Activated CD8-positive, alpha-beta memory T cell treated with anti-CD3 and anti-CD28 coated beads for 24 hours (primary cell): Measurements from ENCODE around the gene PISD.

Experiments
- DNase-seq: peaks from one replicate; pipeline ENCODE4 v3.0.0-alpha.2; 2020

The PISD gene

DNA sequence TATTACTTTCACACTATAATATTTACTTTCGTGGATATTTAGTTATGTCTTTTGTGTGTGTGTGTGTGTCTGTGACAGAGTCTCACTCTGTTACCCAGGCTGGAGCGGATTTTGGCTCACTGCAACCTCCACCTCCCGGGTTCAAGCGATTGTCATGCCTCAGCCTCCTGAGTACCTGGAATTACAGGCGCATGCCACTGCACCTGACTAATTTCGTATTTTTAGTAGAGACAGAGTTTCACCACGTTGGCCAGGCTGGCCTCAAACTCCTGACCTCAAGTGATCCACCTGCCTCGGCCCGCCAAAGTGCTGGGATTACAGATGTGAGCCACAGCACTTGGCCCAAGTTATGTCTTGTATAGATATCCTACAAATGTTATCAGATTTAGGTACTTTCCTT, 9.9 kb downstream of the PISD start:
- DNase-seq = no peak

DNA sequence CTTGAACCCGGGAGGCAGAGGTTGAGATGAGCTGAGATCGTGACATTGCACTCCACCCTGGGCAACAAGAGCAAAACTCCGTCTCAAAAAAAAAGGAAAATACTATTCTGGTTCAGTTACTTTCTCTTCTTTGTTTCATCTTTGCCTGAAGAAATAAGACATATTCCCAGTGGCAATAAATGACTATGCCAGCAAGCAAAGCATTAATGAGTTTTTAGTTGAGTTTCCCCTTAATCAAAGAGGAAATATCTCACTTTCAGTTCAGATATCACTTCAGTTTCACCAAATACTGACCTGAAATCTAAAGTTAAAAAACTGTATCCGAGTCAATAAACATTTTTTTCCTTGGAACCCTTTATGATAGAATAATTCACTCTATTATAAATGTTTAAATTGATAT, 10.4 kb downstream of the PISD start:
- no peak for DNase-seq

DNA sequence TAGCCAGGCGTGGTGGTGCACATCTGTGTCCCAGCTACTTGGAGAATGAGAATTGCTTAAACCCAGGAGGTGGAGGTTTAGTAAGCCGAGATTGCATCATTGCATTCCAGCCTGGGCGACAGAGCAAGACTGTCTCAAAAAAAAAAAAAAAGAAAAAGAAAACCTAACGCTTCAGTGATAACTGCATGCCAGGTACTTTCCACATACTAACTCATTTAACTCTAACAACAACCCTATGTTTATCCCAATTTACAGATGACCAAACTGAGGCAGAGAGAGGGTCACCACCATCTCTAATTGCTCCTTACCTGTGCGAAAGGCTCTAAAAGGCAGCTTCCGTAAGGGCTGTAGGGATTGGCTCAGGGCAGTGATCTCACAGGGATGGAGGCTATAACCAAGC, 11.6 kb downstream of the PISD start:
- DNase-seq = no peak

DNA sequence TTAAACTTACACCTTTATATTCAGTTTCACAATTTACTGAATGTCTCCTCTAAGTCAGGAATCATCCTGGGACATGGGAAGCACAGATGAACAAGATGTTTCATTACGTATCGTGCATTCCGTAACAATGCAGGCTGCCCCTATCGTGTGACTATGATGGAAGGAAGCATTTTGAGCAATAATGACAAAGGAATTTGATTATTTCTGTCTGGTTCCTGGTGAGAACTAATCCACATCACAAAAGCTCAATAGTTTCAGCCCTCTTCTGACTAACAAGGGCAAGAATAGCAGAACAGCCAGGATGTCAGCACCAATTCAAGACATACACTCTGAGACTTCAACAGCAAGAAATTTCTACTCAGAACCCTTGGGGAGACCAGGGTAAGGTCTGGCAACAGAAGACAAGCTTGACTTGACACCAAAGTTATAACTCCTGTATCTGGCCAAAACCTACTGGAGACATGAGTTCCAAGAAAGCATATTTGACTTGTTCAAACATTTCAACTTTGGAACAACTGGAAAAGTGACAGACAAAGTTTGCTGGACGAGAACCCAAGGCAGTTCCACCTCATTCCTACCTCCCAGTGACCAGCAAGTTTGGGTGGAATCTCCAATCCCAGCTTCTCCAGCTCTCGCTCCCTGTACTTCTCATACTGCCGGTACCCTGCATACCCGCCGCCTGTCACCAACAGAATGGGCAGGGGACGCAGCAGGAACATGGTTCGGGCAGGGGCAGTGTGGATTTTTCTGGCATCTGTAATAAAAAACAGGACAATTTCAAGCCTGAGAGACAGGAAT, 14.3 kb downstream of the PISD start:
- DNase-seq = no peak

DNA sequence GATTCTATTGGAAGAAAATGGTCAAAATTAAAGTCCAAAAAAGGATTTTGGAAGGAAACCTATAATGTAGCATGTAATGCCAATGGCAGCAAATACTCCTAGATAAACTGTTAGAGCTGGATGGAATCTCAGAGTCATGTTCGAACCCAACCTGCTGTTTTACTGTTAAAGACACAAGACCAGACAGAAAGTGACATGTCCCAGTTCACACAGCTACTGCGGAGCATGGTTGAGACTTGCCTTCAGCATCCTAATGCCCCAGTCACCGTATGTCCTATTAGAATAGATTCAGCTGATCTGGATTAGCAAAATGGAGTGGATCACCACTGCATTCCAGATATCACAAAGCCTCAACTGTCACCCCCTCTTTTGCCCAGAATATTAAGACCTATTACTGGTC, 14.9 kb downstream of the PISD start:
- DNase-seq = no peak

DNA sequence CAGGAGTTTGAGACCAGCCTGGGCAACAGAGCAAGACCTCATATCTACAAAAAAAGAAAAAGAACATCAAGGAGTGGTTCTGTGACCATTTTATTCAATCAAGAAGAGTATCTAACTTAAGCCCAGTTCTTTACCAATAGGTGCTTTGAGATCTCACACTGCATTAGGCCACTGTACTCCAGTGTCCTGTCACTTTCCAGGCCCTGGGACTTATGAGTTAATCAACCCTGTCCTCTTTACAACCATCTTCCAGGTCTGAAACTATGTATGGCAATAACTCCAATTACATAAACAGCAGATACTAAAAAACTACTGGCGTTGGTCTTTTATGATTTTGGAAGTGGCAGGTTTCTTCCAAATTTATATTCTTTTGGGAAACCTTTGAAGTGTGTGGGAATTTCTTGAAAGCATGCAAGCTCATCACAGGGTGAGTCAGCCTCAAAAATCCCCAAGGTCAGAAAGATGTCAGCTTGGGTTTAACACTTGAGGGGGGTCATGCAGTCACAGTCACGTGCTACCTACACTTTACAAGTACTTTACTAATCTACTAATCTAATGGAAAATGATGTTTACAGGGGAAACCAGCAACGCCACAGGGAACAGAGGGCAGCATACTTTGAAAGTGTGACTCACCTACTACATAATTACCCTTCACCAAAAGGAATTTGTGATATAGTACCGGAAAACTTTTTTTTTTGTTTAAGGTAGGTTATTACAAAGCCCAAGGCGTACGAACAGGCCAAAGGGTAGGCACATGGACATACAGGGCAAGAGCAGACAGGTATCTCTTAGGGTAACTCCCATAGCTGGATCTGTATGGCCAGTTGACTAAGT, 15.6 kb downstream of the PISD start:
- peak; percentile 62 for DNase-seq

DNA sequence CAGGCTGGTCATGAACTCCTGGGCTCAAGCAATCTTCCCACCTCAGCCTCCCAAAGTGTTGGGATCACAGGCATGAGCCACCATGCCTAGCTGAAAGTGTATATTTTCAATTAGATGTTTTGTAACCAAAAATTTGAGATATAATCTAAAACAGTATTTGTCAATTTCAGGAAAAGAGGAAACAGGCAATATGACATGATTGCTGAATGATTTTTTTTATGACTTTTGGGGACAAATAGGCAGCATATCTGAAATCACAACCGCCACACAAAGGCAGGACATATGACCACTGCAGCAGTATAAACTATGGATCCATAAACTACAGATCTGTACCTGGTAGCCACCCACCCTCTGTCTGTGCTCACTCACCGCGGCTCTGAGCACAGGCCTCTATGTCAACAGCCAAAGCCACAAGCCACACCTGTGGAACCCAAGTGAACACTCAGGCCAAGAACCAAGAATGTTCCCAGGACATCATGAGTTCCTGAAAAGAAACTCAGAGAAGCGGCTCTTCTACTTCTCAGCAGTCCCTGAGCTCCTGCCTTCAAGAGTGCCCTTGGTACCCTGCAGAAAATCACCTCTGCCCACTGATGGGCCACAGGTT, 22.5 kb downstream of the PISD start:
- no peak for DNase-seq

DNA sequence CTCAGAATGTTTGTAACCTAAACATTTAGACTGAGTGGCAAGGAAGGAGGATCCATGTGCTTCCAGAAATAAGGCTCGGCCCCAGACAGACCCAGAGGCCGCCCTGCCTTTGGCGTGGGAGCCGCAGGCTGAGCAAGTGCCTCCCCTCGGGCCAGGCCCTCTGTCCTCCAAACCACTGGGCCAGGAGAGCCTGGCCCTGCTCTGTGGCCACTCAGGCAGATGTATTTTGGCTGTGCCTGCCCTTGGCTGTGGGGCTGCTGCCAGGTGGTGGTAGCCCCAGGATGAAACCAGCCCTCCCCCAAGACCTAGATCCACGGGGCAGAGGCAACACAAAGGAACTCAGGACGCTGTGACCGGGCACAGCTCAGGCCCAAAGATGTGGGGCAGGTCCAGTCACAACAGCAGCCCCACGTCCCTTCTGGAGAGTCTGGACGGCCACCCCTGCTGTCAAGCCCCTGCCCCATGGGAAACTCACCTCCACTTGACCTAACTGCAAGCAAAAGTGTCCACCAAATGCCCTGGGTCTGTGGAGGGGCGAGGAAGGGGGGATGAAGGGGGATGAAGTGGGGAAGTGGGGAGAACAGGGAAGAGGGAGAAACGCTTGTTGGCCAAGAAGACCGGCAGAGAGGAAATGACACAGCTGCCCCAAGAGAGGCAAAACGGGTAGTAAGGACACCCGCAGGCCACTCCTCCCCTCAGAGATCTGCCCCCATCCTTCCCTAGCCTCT, 24.0 kb downstream of the PISD start:
- peak; percentile 60 for DNase-seq

DNA sequence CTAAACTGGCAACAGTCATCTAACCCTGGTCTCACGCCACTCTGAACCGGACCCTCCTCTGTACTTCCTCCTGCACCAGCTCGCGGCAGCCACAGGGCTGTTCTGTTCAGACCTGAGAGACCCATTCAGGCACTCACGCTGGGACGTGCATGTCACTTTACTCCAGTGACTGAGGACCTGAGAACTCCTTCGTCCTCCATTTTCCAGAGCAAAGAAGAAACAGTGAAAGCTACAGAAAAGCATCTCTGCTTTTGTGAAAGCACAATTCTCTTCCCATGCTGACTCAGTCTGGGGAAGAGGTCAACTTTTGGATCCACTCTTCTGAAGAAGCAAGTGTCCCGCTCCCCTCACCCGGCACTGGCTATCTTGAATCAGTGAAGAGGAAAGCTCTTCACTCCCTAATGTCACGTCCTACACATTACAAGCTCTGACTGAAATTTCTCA, 24.5 kb downstream of the PISD start:
- DNase-seq = no peak

DNA sequence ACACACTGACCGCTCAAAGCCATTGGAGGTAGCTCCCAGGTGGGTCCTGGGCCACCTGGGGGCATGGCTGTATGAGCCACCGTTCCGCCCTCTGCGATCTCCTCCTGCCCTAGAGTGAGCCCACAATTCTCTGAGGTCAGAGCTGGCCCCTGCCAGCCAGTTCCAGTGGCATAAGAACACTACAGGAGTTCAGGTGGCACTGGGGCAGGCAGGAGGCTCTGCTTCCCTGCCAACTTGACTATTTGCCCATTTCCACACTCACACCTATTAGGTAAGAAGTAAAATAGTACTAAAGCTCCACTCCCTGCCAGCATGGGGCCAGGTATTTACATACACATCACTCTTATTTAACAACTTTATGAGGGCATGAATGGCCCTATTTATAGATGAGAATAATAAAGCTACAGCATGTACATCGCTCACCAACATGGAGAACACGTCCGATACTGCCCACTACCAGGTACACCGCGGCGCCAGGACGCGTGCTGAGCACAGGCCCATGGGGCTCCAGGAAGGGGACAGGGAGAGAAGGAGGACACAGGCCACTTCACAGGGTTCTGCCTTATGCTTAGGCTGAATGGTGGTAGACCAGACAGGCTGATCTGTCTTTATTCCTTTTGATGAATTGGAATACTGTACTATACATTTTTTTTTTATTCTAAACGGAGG, 26.2 kb downstream of the PISD start:
- no peak for DNase-seq

DNA sequence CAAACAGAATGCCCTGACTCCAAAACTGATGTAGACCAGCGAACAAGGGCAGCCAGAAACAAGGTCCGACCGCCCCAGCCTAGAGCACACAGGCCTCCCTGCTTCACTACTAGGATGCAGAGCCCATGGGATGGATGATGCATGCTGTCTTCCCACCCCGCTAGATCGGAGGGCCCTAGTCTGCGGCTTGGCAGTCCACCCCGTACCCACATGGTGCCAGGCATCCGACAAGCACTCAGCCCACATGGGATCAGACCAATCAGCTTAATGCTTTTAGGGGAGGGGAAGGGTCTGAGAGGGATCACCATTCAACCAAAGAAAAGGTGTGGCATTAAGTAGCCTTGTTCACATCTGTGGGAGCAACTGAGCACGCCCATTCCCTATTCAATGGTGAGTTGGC, 30.6 kb downstream of the PISD start:
- peak; percentile 59 for DNase-seq

DNA sequence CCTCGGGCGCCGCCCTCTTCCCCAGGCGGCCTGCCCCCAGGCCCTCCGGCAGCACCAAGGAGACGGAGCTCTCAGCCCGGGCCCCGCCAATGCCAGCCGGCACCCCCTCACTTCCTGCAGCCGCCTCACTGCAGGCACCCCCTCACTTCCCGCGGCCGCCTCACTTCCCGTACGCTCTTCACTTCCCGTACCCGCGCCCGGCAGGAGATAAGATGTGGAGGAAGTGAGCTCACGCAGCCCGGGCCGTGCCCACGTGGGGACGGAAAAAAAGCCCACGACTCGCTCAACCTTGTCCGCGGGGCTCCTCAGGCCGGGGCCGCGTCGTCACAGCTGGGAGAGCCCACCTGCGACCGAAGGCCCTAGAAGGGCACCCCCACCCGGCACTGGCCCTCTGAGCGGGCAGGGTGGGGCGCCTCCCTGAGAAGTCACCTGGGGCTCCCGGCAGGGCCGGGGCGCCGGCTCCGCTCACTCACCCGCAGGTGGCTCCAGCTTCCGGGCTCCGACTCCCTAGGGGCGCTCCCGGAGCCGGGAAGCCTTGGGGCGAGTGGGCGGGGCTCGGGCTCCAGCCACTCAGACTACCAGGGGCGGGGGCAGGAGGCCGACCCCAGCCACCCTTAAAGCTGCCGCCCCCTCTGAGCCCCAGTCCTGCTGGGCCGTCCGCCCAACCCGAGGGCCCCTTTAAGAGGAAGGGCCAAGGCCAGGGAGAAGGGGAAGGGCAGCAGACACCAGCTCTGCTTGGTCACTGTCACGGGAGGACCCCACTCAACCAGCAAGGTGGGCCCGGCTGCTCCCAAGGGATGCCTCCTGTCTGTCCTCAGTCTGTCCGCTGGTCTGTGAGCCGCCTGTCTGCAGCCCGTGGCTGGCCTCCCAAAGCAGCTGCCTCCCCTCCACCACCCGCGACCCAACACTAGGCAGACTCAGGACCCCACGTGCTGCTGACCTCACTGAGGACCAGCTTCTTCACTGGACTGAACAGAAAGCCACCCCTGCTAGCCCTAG, 31.4 kb downstream of the PISD start:
- DNase-seq = peak; percentile 92

DNA sequence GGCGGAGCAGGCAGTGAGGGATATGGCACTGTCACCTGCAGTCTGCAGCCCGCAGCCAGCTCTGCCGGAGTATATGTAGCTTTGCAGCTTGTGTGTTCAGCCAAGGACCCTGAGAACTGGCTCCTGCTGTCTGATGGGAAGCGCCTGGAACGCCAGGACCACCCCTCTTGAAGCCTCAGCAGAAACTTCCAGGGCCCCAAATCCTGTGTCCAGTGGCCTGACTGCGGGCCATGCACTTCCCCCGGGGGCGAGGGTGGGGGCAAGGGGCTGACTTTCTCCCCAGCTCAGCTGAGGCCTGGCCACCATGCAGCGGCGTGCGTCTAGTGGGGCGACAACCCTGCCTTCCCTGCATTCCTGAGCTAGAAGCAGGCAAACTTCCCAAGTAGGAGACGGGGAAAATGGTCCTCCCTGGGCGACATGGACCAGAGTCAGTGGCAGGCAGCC, 32.3 kb downstream of the PISD start:
- no peak for DNase-seq

DNA sequence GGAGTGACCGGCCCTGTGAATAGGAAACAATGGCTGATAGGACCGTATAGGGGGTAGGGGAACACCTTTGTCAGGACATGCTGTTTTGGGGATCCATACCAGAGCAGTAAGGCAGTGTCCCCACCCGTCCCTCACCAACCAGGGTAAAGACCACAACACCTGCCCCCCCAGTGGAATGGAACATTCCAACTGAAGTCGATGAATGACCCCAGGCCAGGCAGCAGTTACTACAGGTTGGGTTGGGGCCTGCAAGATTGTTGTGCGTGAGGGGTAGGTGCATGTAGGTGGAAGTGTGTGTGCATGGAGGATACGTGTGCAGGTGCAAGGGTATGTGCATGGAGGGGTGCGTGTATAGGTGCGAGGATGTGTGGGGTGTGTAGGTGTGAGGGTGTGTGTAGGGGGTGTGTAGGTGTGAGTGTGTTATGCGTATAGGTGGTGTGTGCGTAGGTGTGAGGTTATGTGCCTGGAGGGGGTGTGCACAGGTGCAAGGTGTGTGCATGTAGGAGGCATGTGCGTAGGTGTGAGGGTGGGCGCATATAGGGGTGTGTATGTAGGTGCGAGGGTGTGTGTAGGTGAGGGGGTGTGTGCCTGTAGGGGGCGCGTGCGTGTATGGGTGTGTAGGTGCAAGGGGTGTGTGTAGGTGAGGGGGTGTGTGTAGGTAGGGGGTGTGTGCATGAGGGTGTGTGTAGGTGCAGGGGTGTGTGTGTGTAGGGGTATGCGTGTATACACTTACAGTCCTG, 32.9 kb downstream of the PISD start:
- peak; percentile 57 for DNase-seq

DNA sequence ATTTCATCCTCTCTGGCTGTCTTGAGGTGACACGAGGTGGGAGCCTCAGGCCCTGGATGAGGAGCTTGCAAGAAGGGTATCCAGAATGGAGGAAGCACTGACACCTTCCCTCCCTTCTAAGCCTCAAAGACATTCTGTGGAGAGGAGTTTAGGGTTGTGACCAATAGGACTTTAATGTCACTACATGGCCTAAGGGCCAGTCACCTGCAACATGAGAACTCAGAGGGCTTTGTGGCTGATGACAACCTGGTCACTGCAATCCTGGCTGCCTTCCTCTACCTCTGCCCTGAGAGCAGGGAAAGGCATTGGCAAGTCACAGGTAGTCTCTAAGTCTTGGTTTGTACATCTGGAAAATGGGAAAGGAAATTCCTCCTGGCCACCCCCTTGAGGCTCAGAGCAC, 33.7 kb downstream of the PISD start:
- no peak for DNase-seq

DNA sequence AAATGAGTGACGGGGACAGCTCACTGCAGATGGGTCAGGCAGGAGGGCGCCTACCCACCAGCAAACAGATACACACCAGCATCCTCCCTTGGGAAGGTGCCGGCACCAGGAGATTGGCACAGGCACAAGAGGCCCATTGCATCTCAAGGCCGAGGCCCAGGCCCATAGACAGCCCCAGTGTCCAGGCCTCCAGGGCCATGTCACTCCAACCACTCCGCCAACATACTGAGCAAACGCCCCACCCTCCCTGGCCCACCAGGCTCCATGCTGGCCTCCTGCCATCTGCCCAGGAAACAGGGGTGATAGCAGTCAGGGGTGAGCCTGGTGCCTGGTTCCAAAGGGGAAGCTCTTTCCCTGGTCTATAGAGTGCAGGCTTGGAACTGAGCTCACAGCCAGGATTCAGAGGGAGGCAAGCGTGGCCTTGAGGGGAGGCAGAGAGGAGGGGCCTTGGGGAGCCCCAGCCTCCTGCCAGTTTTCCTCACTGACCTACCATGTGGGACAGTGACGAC, 34.7 kb downstream of the PISD start:
- DNase-seq = no peak

DNA sequence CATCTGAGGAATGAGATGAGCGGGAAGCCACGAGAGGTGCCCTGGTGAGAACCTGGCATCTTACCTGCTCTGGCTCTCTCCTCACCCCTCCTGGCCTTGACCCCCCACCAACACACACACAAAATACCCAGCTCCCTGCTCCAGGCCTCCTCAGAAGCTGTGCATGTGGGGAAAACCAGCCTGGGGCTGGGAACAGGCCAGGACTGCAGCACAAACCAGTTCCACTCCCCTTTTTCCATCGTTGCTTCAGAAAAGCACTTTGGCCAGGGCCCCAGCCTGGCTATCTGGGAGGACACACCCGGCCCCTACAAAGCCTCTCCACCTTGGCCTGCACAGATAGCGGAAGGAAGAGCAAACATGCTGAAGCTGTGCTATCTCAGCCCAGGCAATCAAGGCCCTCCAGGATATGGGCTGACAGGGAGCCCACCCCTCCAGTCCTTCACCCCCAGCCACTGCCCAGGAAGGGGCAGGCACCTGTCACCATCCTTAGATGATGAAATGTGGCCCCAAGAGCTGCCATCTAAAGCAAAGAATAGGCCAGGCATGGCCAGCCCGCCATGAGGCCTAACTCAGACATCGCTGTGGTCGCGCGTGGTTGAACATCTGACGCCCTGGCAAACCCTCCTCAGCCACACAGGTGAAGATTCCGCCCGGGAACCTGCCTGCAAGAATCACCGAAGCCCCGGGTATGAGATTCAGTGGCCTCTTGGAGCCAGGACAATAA, 35.4 kb downstream of the PISD start:
- DNase-seq = no peak

DNA sequence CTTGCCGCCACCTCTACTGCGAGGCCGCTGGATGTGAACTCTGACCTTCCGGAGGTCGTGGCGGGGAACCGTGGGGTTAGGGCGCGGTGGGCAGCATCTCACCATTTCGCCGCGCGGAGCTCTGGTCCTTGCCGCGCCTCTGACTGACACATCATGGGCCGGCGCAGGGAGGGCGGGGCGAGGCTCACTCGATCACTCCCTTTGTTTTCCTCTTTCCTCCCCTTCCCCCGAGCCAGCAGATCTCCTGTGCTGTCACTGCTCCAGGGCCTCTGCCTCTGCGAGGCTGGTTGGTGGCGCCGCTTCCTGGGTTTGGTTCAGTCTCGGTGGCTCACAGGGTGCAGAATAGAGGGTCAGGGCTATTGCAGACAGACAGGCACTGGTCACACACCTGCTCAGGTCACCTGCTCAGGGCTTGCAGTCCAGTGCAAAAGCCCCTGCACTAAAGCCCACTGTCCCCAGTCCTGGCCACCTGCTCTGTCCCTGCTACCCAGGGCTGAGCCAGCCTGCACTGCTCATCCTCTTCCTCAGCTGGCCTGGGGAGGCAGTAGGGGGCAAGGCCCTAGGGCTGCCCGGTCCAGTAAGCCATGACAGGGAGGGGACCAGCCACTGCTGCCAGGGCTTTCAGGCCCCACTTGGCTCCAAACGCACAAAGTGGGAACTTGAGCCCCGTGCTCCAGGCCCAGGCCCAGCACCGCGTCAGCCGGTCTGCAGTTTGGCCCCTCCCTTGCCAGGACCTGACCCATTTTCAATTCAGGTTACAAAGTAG, 36.2 kb downstream of the PISD start:
- no peak for DNase-seq

DNA sequence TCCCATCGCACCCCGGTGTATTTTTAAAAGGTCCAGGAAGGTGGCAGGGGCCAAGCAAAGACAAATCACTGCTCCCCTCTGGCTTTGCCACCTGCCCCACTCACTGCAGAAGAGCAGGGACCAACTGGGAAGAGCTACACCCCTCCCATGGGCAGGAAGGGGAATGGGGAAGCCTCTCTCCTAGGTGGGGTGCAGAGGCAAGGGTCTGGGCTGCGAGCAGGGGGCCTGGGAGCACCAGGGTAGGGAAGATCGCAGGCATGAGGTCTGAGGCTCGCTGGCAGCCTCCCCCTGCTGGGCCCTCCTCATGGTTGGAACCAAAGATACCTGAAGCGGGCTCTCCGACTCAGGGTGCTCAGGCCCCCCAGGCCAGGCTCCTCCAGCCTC, 36.8 kb downstream of the PISD start:
- DNase-seq = no peak
